Pancreas (tissue), 10 donors: ENCODE data around the gene CIPC. TPM values are rescaled to one million over a fixed set of nuclear protein-coding genes. Genes with fewer than 3 reads are reported as not detected.

Source experiments
- ATAC-seq, 4 donors: fragments of 200-7000 bp; cut with Tn5 transposase; one replicate each; pipeline versions ENCODE4 v1.8.0 to v1.9.1; 2020; ENCODE audit warnings: mild to moderate bottlenecking in 4 of 4, moderate library complexity in 4 of 4
- DNase-seq, 6 donors: peaks; one replicate each; pipeline ENCODE4 v3.0.0-alpha.2; 2020
- FAIRE-seq: peaks from 2 replicates; lab custom pipeline; 2012; peaks lifted over from hg19 to GRCh38; lab: Jason Lieb, UNC
- H3K27ac ChIP-seq, 4 donors: fragments of 200-600 bp; sonication (generic); 1 replicate in 3 of 4; 2 replicates in 1 of 4; pipeline versions ENCODE4 v1.5.0 to v1.8.0; 2020
- H3K27me3 ChIP-seq, 4 donors: fragments of 200-600 bp; one replicate each; pipeline ENCODE4 v1.8.0; 2021
- H3K36me3 ChIP-seq, 3 donors: fragments of 200-600 bp; sonication (generic) in 1 of 3; one replicate each; pipeline versions ENCODE4 v1.5.0 to v1.8.0; 2020 to 2021
- H3K4me1 ChIP-seq, 3 donors: fragments of 200-600 bp; one replicate each; pipeline ENCODE4 v1.8.0; 2021
- H3K4me3 ChIP-seq, 4 donors: fragments of 200-600 bp; sonication (generic) in 2 of 4; one replicate each; pipeline versions ENCODE4 v1.5.0 to v1.8.0; 2020 to 2021
- H3K9me3 ChIP-seq, 4 donors: fragments of 200-600 bp; one replicate each; pipeline ENCODE4 v1.8.0; 2021
- CTCF ChIP-seq, 4 donors: fragments of 200-600 bp; sonication (generic) in 3 of 4; IDR thresholded peaks; one replicate each; pipeline versions ENCODE4 v1.5.0 to v1.8.0; 2021; ENCODE audit warnings: antibody characterized with exemption in 4 of 4
- WGBS, 2 donors: extraction: QIAGEN DNeasy Blood & Tissue Kit; methylation state at CpG; one replicate each; pipeline ENCODE4 v1.1.7; 2013; 5-methylcytosine and 5-hydroxymethylcytosine counted together
- intact Hi-C, 3 donors: fragments of 100-400 bp; cut with DNase I; formaldehyde crosslinking; loops; one replicate each; pipeline versions ENCODE4 v1.11.1 to v1.14.2; 2022
- polyA plus RNA-seq, 2 donors: library from polyadenylated mRNA; stranded (reverse); fragments of 200-250 nt; gene quantifications; one replicate each; pipeline ENCODE4 v1.2.3, GENCODE V29; 2013
- total RNA-seq, 6 donors: library from RNA; stranded (reverse); fragmentation: NEBNext Ultra II Directional in 4 of 6; extraction: Animal tissue kit (Norgen Biotek cat#: 25700) in 4 of 6; gene quantifications; one replicate each; pipeline versions ENCODE4 v1.2.1 to v1.2.4, GENCODE V29; 2021 to 2023
- donor health status: healthy with polysubstance abuse.
- donor health status: DM: no; HTN: no; CAD: no; lungs with moderate emphysema.
- donor health status: DM: no; HTN: no; CAD: no.
- donor health status: control.
- donor health status: control.
- donor health status: Bipolar disorder and iron deficiency.
- donor health status: DM: yes; HTN: yes; CAD: no.
- donor health status: DM: no; HTN: no; CAD: no.
- donor health status: DM: no; HTN: no; CAD: no.
- donor health status: DM: yes; HTN: yes; CAD: no.

CIPC gene
- total and polyA plus RNA-seq, 8 donors = 2.7 to 12.6 (median 7.6) TPM

GRCh38 chr14:77082356-77082755 is 15.7 kb upstream of the CIPC start:
- H3K27me3 ChIP-seq = no peaks in the 10 kb centered on the region
- H3K9me3 ChIP-seq = no peaks in the 10 kb centered on the region
- WGBS, 2 donors = 73 to 90% methylated on average over 3 of the region's 3 CpGs
- no peak for DNase-seq
- ATAC-seq = no peak
- H3K4me3 ChIP-seq = no peak overlapping the region
- no peak for FAIRE-seq
- no peaks in the 10 kb centered on the region for H3K4me1 ChIP-seq
- no peak for TF ChIP-seq CTCF (IDR thresholded peaks at IDR 0.05)
- H3K27ac ChIP-seq = no peak overlapping the region
- no peaks in the 10 kb centered on the region for H3K36me3 ChIP-seq
- intact Hi-C loops = no loop called here

- peaks cover 0 to 2% (median 0%) of the 10 kb centered on the region in 3 donors for H3K4me1 ChIP-seq
- H3K9me3 ChIP-seq = no peaks in the 10 kb centered on the region
- H3K4me3 ChIP-seq = no peak overlapping the region
- H3K36me3 ChIP-seq = no peaks in the 10 kb centered on the region
- no peak for DNase-seq
- no peak for FAIRE-seq
- ATAC-seq = no peak
- no peaks in the 10 kb centered on the region for H3K27me3 ChIP-seq
- H3K27ac ChIP-seq = no peak overlapping the region
- TF ChIP-seq CTCF (IDR thresholded peaks at IDR 0.05) = no peak
- 83% methylated on average over 3 of the region's 3 CpGs for WGBS, 2 donors
- intact Hi-C loops = no loop called here
These were observed 15.0 kb upstream of the CIPC start for GRCh38 chr14:77083082-77083481.

GRCh38 chr14:77084985-77085384 is 13.1 kb upstream of the CIPC start:
- no peak for FAIRE-seq
- ATAC-seq = no peak
- no peak overlapping the region for H3K27ac ChIP-seq

GRCh38 chr14:77085538-77085937 is 12.5 kb upstream of the CIPC start:
- TF ChIP-seq CTCF (IDR thresholded peaks at IDR 0.05) = no peak
- Histone ChIP-seq H3K27me3 (no peaks in the 10 kb centered on the region), H3K4me3 (no peak overlapping the region), H3K9me3 (no peaks in the 10 kb centered on the region), H3K4me1 (peaks cover 0 to 6% (median 0%) of the 10 kb centered on the region in 3 donors), H3K36me3 (no peaks in the 10 kb centered on the region), H3K27ac (no peak overlapping the region)
- ATAC-seq (no peak), FAIRE-seq (no peak), DNase-seq (no peak)
- intact Hi-C loops = no loop called here
- WGBS, 2 donors = 80 to 82% methylated on average over 4 of the region's 4 CpGs

More at GRCh38 chr14:77084985-77085384, 13.1 kb upstream of the CIPC start:
- Histone ChIP-seq H3K4me3 (no peak overlapping the region), H3K9me3 (no peaks in the 10 kb centered on the region), H3K36me3 (no peaks in the 10 kb centered on the region), H3K4me1 (peaks cover 0 to 6% (median 0%) of the 10 kb centered on the region in 3 donors), H3K27me3 (no peaks in the 10 kb centered on the region)
- DNase-seq = no peak
- 69 to 79% methylated on average over 5 of the region's 5 CpGs for WGBS, 2 donors
- no peak for TF ChIP-seq CTCF (IDR thresholded peaks at IDR 0.05)
- intact Hi-C loops = no loop called here

GRCh38 chr14:77086017-77086727 is 11.9 kb upstream of the CIPC start:
- no peak for TF ChIP-seq CTCF (IDR thresholded peaks at IDR 0.05)
- peak in 1 of 4 donors; percentile 45 for ATAC-seq
- Histone ChIP-seq H3K4me1 (peaks cover 0 to 6% (median 0%) of the 10 kb centered on the region in 3 donors), H3K9me3 (no peaks in the 10 kb centered on the region), H3K27ac (no peak overlapping the region), H3K36me3 (no peaks in the 10 kb centered on the region), H3K27me3 (no peaks in the 10 kb centered on the region), H3K4me3 (no peak overlapping the region)
- WGBS, 2 donors = 94 to 97% methylated on average over 3 of the region's 3 CpGs
- no peak for FAIRE-seq
- DNase-seq = no peak
- intact Hi-C loops = no loop called here
